GM18511 (cell line): ENCODE results near the gene WNK2.
"Not testable (repeated sequence)": the region's sequence is repeated elsewhere in the genome, so short reads cannot be mapped to it uniquely, and the experiment has no call there.

ENCODE experiments used
- ATAC-seq: cut with Tn5 transposase; IDR thresholded peaks from one replicate; pipeline ENCODE4 v1.9.1; 2021; ENCODE audit warnings: mild to moderate bottlenecking, moderate library complexity; ENCODE audit not compliant: unreplicated experiment

The WNK2 gene

DNA sequence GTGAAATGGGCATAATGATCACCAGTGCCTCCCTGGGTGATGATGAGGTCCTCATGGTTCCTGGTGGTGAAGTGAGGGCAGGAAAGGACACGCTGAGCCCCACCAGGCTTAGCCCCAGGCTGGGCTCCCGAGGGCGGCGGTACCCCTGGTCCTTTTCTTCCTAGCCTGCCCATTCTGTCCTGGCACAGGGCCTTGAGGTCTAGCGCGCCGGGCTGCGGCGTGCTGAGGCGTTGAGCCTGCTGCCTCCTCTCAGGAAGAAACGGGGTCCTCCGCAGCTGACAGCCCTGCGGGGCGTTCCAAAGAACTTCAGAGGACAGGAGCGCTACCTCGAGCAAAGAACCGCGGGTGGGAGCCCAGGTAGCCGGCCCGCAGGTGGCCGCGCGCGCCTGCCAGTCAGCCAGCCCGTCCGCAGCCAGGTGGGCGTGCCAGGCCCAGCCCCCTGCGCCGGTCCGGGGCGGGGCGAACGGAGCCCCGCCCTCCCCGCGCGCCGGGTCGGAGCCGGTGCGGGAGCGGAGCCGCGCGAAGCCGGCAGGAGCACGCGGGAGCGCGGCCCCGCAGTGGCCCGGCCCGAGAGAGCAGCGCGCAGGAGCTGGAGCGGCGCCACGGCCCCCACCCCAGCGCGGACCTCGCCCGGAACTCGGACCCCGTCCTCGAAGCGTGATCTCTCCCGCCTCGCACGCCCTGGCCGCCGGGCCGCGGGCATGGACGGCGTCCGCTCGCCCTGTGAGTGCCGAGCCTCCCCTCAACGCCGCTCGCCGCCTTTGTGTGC lies at the start of gene WNK2:
WNK2 (plus strand) TSS at position 477 of the 769 bp plus-strand sequence. CDS start 791 bp downstream, outside the sequence.
- ATAC-seq, result no peak

DNA sequence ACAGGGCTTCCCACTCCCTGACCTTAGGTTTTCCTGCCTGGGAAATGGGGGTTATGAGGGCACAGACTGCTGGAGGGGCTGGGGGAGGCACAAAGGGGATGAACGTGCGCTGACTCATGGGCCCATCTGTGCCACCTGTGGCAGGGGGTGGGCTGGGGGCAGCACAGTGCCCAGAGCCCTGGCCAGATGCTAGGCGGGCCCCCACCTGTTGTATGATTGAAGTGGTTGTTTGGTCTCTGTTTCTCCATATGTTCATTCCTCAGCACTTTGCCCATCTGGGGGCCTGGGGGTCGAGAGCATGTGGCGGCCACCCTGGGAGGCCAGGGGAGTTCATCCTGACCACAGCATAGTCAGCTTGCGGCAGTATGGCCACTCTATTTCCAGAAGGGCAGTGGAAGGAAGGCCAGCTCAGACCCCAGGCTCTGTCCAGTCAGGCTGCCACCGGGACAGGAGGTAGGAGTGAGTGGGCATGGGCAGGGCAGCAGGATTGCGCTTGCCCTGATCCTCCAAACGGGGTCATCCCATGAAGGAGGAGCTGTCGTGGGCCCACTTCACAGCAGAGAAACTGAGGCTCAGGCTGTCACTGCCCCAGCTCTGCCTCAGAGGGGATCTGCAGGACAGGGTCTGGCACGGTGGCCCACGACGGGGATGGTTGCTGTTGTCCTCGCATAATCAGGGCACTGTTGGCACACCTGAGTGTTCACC lies 49.0 kb upstream of the WNK2 start:
- no peak for ATAC-seq

DNA sequence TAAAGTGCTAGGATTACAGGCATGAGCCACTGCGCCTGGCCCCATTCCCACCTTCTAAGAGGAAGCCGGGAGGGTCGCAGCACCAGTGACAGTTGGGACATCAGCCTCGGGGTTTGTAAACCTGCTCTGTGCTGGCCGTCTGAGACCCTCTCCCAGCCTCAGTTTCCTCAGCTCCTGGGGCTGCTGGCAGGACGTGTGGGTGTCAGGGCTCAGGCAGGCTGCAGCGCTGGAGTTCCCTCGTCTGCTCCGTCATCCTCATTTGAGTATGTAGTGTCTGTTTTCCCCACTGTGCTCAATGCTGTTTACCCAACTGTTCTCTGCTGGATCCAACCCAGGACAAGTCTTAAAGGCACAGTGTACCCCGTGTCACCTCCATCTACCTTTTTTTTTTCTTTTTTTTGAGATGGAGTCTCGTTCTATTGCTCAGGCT lies 47.9 kb upstream of the WNK2 start:
- ATAC-seq, result no peak

DNA sequence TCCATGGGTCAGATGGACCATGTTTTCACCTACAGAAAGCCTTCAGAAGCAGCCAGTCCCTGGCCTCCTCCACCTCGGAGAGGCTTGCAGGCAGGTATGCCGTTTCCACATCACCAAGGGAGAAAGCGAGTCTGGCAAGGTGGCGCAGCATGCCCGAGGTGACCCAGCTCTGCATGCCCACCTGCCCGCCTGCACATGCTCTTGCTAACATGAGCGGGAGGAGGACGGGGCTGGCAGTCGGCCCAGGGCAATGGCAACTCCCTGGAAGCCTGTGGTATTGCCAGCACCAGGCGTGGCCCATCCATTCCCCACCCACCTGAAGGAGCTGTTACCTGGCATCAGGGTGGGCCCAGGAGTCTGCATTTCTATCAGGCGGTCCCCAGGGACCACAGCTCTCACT lies 46.6 kb upstream of the WNK2 start:
- ATAC-seq, result no peak

DNA sequence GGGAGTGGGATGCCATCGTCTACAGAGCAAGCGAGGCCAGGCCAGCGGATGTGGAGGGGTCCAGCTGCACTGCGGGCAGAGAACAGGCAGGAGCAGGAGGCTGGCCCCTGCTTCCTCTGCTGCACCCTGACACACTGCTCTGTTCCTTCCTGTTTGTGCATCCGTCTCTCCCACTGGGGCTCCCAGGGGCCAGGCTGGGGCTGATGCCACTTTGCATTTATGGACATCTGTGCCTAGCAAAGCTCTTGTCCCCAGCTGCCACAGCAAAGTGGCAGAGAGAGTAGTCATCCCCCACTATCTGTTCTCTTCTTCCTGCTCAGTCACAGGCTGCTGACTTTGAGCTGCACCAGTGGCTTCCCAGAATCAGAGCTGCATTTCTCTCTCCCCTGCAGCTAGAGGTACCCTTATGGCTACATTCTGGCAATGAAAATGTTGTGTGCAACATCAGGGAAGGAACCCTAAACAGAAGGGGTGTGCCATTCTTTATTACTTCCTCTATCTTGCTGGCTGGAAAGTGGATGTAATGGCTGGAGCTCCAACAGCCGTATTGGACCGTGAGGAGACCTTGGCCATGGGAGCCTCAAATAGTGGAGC lies 45.7 kb upstream of the WNK2 start:
- no peak for ATAC-seq

DNA sequence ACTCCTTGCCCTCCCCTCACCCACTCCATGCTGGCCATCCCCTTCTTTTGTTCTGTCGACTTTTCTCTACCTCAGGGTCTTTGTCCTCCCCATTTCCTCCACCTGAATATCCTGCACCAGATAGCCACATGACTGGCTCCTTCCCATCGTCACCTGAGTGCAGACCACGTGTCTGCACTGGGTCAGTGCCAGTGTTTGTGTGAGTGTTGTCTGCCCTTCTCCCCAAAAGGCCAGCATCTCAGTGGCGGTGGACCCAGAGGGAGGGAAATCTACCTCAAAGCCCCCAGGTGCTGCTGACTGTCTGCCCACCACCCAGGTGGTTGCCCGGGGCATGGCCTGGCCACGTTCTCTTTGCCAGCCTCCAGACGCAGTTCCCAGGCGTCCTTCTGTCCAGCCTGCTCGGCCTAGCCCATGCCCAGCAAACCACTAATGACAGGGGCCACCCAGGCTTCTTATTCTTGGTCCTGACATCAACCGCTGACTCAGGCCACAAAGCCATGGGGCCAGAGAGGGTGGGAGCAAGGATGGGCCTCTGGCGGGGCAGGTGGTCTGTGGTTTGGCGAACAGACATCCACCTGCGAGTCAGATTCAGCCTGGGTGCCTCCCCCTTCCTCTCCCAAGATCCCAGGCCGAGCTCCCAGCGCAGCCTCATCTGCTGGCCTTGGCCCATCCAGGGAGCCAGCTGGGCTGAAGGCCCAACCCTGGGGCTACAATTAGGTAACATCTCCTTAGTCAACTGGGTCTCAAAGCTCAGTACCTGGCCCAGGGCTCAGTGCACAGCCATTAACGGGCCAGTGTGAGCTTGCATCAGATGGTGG lies 44.4 kb upstream of the WNK2 start:
- ATAC-seq, result no peak

DNA sequence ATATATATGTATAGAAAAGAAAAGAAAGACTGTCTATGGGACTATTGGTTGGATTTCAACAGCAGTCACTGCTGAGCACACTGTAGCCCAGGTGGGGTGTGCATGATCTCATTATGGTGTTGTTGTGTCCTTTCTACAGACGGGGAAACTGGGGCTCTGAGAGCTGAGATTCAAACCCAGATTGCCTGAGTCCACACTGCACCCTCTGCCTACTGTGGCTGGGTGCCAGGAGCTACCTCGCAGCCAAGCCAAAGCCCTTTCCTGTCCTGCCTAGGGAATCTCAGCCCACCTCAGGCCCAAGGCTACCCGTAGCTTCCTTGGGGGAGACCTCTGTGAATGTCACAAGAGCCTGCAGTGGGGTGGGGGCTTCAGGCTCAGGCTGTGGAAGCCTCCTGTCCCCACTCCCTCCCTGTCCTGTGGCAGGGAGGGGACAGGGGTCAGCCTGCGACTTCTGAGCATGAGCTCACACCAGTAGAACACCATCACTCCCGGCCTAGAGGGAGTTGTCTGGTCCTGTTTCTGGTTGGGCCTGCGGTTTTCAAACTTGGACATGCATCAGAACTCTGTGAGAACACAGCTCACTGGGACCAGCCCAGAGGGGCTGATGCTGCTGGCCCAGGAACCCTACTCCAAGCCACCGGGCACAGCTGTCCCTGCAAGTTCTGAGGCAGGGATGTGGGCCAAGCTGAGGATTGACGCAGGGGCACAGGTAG lies 42.0 kb upstream of the WNK2 start:
- ATAC-seq, result no peak

DNA sequence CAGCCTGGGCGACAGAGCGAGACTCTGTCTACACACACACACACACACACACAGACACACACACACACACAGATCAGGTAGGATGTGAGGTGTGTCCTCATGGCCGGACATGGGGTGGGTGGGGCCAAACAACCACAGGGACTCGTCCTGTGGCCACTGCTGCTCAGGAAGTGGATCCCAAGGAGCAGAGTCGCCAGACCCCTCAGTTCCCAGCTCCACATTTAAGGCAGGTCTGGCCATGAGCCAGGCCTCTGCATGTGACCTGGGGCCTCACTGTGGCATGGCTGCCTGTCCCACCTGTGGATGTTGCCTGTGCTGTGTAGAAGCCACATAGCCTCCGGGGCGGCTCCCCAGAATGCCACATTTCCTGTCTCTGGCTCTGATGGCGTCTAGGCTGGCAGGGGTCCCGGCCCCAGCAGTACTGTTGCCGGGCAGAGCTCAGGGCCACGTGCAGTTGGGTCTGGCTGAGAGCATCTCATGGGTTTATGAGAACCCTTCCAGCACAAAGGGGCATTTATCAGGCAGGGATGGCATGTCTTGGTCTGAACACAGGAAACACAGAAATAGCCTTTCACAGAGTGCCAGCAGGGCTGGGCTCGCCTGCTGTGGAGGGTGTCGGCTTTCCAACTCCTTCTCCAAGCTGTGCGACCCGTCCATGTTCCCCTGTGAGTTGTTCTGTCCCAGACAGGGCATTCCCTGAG lies 40.0 kb upstream of the WNK2 start:
- no peak for ATAC-seq

DNA sequence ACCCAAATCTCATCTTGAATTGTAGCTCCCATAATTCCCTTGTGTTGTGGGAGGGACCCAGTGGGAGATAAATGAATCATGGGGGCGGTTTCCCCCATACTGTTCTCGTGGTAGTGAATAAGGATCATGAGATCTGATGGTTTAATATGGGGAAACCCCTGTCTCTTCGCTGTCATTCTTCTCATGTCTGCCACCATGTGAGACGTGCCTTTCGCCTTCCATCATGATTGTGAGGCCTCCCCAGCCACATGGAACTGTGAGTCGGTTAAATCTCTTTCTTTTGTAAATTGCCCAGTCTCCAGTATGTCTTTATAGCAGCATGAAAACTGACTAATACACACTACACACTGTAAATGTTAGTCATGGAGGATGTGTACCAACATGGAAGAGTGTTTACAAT lies 37.2 kb upstream of the WNK2 start:
- not testable (repeated sequence) for ATAC-seq

DNA sequence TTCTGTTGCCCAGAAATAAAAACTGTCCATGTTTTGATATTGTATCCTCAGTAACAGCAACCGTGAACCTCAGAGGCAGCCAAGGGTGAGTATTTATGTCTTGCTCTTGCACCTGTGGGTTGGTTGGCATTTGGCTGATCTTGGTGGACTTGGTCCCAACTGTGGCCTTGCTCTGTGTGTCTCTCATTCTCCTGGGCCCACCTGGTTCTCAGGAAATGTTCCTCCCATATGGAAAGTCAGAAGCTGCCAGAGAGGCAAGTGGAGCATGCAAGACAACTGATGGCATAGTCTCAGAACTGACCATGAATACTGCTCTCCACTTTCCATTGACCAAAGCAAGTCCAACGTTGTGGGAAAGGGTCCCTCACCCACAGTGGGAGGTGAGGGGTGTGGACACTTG lies 36.3 kb upstream of the WNK2 start:
- ATAC-seq, result no peak

DNA sequence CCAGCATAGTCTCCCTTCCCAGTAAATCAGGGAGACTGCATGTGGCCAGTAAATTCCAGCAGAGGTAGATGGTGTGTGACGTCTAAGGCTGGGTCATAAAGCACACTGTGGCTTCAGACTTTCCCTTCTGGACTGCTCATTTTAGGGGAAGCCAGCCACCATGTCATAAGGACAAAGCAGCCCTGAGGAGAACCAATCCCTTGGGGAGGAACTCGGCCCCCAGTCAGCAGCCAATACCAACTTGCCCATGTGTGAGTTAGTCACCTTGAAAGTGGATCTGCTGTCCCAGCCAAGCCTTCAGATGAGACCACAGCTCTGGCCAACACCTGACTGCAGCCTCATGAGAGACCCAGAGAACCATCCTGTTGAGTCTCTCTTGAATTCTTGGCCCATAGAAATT lies 35.2 kb upstream of the WNK2 start:
- ATAC-seq, result no peak

DNA sequence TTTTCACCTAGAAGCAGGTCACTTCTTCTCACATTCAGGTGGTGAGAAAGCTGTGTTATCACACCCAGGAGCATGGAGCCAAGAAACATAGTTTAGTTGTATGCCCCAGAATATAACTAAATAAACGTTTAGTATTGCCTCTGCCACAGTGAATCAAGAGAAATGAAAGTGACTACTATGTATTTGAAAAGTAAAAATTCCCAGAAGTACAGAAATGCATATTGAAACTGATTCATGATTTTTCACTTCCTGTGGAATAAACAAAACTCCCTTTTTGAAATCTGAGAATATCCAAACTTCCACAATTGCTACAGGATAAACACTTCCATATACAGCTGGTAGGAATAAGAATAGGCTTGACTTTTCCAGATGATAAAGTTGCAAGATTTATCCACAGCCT lies 34.6 kb upstream of the WNK2 start:
- ATAC-seq, result no peak

DNA sequence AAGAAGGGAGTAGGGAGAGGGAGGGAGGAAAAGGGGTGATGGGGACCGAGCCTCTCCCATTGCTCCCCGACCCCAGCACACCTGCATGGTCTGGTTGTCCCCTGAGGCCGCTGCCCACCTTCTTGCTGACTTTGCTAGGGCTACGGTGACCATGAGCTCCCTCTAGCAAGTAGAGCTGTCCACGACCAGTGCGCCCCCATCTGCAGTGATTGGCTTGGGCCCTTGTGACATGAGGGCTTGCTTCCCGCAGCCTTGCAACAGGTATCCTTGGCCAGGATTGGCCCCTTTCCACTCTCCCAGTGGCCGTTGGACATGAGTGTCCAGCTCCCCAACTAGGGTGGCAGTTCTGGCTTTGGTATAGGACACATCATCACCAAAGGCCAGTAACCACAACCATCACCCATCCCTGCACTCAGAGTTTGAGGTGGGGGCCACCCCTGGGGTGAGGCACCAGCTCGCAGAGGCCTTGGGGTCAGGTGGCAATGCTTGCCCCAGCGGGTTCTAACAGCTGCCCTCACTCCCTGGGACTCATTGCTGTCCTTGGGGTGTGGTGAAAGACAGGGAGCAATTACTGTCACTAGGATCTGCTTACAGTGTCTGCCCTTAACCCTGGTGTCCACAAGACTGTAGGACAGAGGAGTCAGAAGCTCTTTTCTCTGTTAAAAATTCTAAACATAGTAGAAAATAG lies 32.7 kb upstream of the WNK2 start:
- ATAC-seq, result no peak

DNA sequence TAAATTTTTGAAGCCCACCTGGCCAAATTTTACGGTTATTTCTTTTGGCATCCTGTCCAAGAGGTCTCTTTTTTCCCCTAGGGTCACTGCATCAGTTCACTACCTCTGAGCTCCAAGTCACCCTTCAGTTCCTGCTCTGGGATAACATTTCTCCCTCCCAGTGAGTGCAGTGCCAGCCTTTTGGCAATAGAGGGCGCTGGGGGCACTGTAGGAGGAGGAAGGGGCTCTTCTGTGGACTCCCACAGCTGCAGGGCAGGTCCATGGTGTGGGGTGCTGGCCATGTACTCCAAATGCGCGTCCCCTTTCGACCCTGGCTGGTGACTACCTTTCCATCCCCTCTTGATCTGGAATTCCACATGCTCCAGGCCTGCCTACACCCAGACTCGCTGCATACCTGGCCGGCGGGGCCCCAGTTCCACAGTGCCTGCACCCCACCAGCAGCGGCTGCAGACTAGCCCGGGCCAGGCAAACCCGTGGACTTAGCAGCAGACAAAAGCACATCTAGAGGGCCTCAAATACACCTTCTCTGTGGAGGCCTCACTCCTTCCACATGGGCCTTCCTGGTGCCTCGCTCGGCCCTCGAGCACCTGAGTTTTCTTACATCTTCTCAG lies 29.5 kb upstream of the WNK2 start:
- no peak for ATAC-seq

DNA sequence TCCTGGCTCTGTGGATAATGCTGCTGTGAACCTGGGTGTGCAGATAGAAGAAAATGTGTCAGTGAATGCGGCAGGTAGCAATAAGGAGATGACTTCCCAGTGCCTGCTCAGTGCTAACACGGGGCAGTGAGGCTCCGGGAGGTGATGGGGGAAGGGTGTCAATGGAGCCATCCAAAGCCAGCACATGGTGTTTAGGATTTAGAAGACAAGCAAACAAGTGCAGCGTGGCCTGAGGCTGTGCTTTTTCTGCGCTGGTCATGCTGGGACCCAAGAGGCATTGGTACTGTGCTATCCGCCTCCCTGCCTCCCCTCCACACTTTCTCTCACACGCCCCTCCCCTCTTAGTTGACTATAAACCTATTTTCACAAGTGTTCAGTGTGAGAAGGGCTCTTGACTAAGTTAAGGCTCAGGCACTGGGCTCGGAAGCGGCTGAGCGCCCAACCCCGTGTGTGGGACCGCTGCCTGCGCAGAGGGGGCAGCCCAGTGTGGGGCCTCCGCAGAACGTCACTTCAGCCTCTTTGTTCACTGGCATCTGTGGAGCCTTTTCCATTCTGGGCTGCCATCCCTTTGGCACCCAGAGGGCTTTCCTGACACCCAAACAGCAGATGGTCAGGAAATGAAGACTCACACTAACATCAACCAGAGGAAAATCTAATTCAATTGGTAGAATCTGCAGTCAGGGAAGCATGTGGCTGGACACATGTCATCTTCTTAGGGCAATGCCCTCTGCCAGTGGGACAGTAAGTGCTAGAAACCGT lies 28.0 kb upstream of the WNK2 start:
- no peak for ATAC-seq

DNA sequence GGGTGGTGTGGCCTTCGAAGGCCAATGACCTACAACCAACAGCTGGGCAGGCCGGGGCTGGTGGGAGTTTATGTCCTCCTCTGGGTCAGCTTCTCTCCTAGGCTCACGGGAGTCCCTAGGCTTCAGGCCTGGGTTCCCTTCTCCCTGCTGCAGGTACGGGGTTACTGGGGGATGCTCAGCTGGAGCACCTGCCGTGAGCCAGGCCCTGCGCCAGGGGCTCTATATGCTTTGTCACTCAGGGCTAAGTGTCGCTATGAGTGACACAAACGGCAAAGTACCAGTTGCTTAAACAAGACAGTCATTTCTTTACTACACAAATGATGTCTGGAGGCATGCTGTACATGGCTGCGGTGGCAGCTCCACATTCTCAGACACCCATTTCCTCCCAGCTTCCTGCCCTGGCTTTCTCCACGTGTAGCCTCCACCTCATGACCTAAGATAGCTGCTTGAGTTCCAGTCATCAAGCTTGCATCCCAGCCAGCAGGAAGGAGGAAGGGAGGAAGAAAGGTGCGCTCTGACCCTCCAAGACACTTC lies 27.4 kb upstream of the WNK2 start:
- ATAC-seq, result no peak

DNA sequence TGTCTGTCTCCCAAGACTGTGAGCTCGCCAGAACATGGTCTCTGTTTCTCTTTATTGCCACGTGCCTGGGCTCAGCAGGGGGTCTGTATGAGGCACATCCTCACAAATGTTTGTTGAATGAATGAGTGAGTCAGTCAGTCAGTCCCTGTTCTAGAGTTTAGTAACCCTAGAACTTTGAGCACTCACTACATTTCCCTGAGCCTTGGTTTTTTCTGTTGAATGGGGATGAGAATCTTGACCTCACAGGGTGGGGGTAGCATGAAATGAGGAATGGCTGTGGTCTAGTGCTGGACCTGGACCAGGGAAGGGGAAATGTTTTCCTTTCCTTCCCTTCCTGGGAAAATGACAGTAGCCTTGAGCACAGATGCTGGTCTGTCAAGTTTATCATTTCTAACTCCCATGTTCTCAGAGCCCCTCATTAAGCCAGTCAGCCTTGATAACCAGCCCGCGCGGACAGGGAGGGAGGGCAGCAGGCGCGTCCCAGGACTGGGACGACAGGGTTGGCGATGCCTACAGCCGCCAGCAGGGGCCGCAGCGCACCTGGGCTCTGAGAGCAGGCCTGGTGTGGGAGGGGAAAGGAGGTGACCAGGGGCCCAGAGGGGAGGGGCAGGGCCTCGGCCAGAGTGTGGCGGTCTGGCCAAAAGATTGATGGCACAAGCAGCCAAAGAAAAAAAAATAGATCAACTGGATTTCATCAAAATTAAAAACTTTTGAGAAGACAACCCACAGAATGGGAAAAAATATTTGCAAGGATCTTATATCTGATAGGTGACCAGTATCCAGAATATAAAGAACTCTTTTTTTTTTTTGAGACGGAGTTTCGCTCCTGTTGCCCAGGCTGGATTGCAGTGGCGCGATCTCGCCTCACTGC lies 24.1 kb upstream of the WNK2 start:
- peak; percentile 95 for ATAC-seq
